ENCODE results near the gene SOCS1. TPM values are rescaled to one million over a fixed set of nuclear protein-coding genes. Genes with fewer than 3 reads are reported as not detected.

SOCS1 gene
- total and polyA plus RNA-seq, 9 of the 15 experiments (the other 6 are each of a cell fraction or from before 2014, with no cell fraction given) = 0.04 to 7.5 (median 2.3) TPM

DNA sequence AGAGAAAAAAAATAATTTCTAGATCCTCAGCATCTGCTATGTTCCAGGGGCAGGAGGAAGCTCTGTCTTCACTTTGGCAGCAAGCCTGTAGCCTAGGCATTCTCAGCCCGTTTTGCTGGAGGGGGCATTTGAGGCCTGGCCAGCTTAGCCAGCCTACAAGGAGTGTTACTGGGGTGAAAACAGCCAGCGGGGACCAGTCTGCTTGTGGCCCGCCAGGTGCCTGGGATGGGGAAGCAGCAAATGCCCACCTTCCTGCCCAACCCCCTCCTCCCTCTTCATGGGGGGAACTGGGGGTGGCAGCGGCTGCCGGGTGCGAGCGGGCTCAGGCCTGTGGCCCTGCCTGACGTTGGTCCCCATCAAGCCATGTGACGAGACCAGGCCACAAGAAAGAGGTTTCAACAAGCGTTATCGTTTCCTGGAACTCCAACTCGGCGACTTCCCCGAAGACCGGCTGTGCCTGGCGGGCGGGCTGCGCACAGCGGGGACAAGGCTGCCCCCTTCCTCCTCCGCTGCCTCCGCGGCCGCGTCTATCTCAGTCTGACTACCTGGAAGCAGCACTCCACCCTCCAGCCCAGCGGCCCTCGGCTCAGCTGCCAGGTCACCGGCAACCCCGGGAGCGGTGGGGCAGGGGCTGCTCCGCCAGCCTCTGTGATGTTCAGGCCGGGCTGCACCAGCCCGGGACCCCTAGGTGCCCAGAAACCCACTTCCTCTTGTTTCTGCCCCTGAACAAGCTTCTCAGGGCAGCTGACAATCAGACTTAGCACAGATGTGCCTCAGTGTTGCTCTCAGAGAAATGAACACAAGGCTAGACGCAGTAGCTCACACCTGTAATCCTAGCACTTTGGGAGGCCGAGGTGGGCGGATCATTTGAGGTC is 22.9 kb downstream of the SOCS1 start (continued):
- TF ChIP-seq, protein P1, sequence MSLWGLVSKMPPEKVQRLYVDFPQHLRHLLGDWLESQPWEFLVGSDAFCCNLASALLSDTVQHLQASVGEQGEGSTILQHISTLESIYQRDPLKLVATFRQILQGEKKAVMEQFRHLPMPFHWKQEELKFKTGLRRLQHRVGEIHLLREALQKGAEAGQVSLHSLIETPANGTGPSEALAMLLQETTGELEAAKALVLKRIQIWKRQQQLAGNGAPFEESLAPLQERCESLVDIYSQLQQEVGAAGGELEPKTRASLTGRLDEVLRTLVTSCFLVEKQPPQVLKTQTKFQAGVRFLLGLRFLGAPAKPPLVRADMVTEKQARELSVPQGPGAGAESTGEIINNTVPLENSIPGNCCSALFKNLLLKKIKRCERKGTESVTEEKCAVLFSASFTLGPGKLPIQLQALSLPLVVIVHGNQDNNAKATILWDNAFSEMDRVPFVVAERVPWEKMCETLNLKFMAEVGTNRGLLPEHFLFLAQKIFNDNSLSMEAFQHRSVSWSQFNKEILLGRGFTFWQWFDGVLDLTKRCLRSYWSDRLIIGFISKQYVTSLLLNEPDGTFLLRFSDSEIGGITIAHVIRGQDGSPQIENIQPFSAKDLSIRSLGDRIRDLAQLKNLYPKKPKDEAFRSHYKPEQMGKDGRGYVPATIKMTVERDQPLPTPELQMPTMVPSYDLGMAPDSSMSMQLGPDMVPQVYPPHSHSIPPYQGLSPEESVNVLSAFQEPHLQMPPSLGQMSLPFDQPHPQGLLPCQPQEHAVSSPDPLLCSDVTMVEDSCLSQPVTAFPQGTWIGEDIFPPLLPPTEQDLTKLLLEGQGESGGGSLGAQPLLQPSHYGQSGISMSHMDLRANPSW (CRISPR knock-in tag; IDR thresholded peaks at IDR 0.05) = no peak
- TF ChIP-seq, protein P2, sequence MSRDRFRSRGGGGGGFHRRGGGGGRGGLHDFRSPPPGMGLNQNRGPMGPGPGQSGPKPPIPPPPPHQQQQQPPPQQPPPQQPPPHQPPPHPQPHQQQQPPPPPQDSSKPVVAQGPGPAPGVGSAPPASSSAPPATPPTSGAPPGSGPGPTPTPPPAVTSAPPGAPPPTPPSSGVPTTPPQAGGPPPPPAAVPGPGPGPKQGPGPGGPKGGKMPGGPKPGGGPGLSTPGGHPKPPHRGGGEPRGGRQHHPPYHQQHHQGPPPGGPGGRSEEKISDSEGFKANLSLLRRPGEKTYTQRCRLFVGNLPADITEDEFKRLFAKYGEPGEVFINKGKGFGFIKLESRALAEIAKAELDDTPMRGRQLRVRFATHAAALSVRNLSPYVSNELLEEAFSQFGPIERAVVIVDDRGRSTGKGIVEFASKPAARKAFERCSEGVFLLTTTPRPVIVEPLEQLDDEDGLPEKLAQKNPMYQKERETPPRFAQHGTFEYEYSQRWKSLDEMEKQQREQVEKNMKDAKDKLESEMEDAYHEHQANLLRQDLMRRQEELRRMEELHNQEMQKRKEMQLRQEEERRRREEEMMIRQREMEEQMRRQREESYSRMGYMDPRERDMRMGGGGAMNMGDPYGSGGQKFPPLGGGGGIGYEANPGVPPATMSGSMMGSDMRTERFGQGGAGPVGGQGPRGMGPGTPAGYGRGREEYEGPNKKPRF (IDR thresholded peaks at IDR 0.05; ENCODE audit: low read depth, low read length) = no peak
- TF ChIP-seq, protein P3, sequence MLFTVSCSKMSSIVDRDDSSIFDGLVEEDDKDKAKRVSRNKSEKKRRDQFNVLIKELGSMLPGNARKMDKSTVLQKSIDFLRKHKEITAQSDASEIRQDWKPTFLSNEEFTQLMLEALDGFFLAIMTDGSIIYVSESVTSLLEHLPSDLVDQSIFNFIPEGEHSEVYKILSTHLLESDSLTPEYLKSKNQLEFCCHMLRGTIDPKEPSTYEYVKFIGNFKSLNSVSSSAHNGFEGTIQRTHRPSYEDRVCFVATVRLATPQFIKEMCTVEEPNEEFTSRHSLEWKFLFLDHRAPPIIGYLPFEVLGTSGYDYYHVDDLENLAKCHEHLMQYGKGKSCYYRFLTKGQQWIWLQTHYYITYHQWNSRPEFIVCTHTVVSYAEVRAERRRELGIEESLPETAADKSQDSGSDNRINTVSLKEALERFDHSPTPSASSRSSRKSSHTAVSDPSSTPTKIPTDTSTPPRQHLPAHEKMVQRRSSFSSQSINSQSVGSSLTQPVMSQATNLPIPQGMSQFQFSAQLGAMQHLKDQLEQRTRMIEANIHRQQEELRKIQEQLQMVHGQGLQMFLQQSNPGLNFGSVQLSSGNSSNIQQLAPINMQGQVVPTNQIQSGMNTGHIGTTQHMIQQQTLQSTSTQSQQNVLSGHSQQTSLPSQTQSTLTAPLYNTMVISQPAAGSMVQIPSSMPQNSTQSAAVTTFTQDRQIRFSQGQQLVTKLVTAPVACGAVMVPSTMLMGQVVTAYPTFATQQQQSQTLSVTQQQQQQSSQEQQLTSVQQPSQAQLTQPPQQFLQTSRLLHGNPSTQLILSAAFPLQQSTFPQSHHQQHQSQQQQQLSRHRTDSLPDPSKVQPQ (CRISPR knock-in tag; IDR thresholded peaks at IDR 0.05; ENCODE audit: borderline replicate concordance) = peak; percentile 75; the same call in 1 of the 2 replicates
- TF ChIP-seq, protein P4, sequence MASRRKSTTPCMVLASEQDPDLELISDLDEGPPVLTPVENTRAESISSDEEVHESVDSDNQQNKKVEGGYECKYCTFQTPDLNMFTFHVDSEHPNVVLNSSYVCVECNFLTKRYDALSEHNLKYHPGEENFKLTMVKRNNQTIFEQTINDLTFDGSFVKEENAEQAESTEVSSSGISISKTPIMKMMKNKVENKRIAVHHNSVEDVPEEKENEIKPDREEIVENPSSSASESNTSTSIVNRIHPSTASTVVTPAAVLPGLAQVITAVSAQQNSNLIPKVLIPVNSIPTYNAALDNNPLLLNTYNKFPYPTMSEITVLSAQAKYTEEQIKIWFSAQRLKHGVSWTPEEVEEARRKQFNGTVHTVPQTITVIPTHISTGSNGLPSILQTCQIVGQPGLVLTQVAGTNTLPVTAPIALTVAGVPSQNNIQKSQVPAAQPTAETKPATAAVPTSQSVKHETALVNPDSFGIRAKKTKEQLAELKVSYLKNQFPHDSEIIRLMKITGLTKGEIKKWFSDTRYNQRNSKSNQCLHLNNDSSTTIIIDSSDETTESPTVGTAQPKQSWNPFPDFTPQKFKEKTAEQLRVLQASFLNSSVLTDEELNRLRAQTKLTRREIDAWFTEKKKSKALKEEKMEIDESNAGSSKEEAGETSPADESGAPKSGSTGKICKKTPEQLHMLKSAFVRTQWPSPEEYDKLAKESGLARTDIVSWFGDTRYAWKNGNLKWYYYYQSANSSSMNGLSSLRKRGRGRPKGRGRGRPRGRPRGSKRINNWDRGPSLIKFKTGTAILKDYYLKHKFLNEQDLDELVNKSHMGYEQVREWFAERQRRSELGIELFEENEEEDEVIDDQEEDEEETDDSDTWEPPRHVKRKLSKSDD (conservative IDR thresholded peaks at IDR 0.05; ENCODE audit: low read length) = no peak
- TF ChIP-seq TOE1 (IDR thresholded peaks at IDR 0.05; ENCODE audit: borderline replicate concordance) (peak; percentile 71; the same call in 1 of the 2 replicates), TOE1 (CRISPR knock-in tag; IDR thresholded peaks at IDR 0.05; ENCODE audit: borderline replicate concordance, low read depth) (no peak), ZNF583 (CRISPR knock-in tag; IDR thresholded peaks at IDR 0.05) (peak; percentile 96), ETV6 (IDR thresholded peaks at IDR 0.05; ENCODE audit: borderline replicate concordance in 1 of 2, low read depth in 2 of 2, low read length in 1 of 2) (peak; percentile 86 to 92), ETV6 (CRISPR knock-in tag; IDR thresholded peaks at IDR 0.05; ENCODE audit: borderline replicate concordance) (no peak), KDM2B (CRISPR knock-in tag; IDR thresholded peaks at IDR 0.05) (no peak), ZNF140 (CRISPR knock-in tag; IDR thresholded peaks at IDR 0.05) (no peak), ZNF197 (CRISPR knock-in tag; IDR thresholded peaks at IDR 0.05; ENCODE audit: low read depth) (peak; percentile 84; the same call in 1 of the 2 replicates), KLF10 (CRISPR knock-in tag; IDR thresholded peaks at IDR 0.05) (no peak), DIDO1 (tag; IDR thresholded peaks at IDR 0.05; ENCODE audit: low read depth) (no peak)

Data from K562 (cell line).